HepG2 (cell line): Measurements from ENCODE around the gene CEP128. TPM values are rescaled to one million over a fixed set of nuclear protein-coding genes. Genes with fewer than 3 reads are reported as not detected.

Source experiments
- ATAC-seq: fragments of 200-7000 bp; cut with Tn5 transposase; 3 replicates; pipeline ENCODE4 v1.9.1; 2020; ENCODE audit warnings: mild to moderate bottlenecking, moderate library complexity
- BruUV-seq: library from RNA; stranded (reverse); fragments of 400-500 nt; replicated peaks from 2 replicates; lab custom pipeline; 2021; lab: Mats Ljungman, UMichigan
- CTCF ChIA-PET: fragments of 300-600 bp; formaldehyde crosslinking; extraction: SDS; loops from one replicate; lab custom pipeline; 2021; ENCODE audit warnings: low total read pairs, inconsistent platforms, low intra/inter-chr PET ratio; lab: Yijun Ruan, JAX
- POLR2A ChIA-PET: fragments of 350-600 bp; sonication (Branson Sonifier 250); formaldehyde crosslinking; loops from one replicate; lab custom pipeline; 2020; ENCODE audit warnings: antibody characterized with exemption, inconsistent platforms; lab: Yijun Ruan, JAX
- DNase-seq: peaks from one replicate; pipeline ENCODE4 v3.0.0-alpha.2; 2015; ENCODE audit warnings: low spot score
- FAIRE-seq: peaks from 3 replicates; lab custom pipeline; 2011; peaks lifted over from hg19 to GRCh38; lab: Jason Lieb, UNC
- H2AFZ ChIP-seq: one replicate; pipeline ENCODE4 v1.6.1; 2011; ENCODE audit warnings: low read length, inconsistent platforms
- H3K27ac ChIP-seq: fragments of 300-600 bp; 3 replicates; pipeline ENCODE4 v1.8.0; 2011; ENCODE audit warnings: mixed run types, mild to moderate bottlenecking, mixed read lengths, low read length, inconsistent platforms; ENCODE audit not compliant: insufficient read depth; ENCODE audit errors: extremely low read length
- H3K27me3 ChIP-seq, 2 experiments: fragments of 200-600 bp in 1 of 2; 2 replicates in 1 of 2; 3 replicates in 1 of 2; pipeline versions ENCODE4 v1.6.0 to v1.8.0; 2011; ENCODE audit warnings: low read length in 2 of 2, mild to moderate bottlenecking in 2 of 2, moderate library complexity in 2 of 2, inconsistent platforms in 1 of 2; ENCODE audit not compliant: insufficient read depth in 2 of 2, control insufficient read depth in 1 of 2
- H3K36me3 ChIP-seq, 2 experiments: fragments of 200-600 bp in 1 of 2; replicated peaks in 1 of 2; 2 replicates in 1 of 2; 3 replicates in 1 of 2; pipeline versions ENCODE4 v1.5.1 to v1.8.0; 2011; ENCODE audit warnings: low read length in 2 of 2, inconsistent platforms in 1 of 2; ENCODE audit not compliant: insufficient read depth in 2 of 2, control insufficient read depth in 1 of 2
- H3K4me1 ChIP-seq: 2 replicates; pipeline ENCODE4 v1.5.1; 2012; ENCODE audit warnings: low read length, inconsistent platforms; ENCODE audit not compliant: insufficient read depth
- H3K4me2 ChIP-seq: 2 replicates; pipeline ENCODE4 v1.6.0; 2011; ENCODE audit warnings: low read depth, low read length, inconsistent platforms
- H3K4me3 ChIP-seq, 3 experiments: fragments of 200-600 bp in 1 of 3; sonication (generic), shearing (Covaris generic) in 1 of 3; replicated peaks in 1 of 3; 2 replicates each; pipeline ENCODE4 v1.5.1; 2011 to 2016; ENCODE audit warnings: low read length in 3 of 3, inconsistent platforms in 2 of 3, low read depth in 2 of 3, mild to moderate bottlenecking in 2 of 3, control low read depth in 1 of 3, mixed read lengths in 1 of 3; ENCODE audit not compliant: insufficient read depth in 1 of 3
- H3K79me2 ChIP-seq: one replicate; pipeline ENCODE4 v1.6.1; 2011; ENCODE audit warnings: low read length, inconsistent platforms; ENCODE audit not compliant: insufficient read depth
- H3K9ac ChIP-seq: 2 replicates; pipeline ENCODE4 v1.6.0; 2011; ENCODE audit warnings: mild to moderate bottlenecking, low read depth, low read length, inconsistent platforms; ENCODE audit not compliant: insufficient read depth
- H3K9me3 ChIP-seq: 2 replicates; pipeline ENCODE4 v1.5.1; 2012; ENCODE audit warnings: mild to moderate bottlenecking, low read length
- H4K20me1 ChIP-seq: 2 replicates; pipeline ENCODE4 v1.6.0; 2011; ENCODE audit warnings: inconsistent platforms, mild to moderate bottlenecking, low read length, moderate library complexity; ENCODE audit not compliant: insufficient read depth
- ETV5 ChIP-seq: IDR thresholded peaks from 2 replicates; pipeline ENCODE4 v1.6.1; 2018; ENCODE audit warnings: missing biosample characterization, missing genetic modification reagents, inconsistent platforms, borderline replicate concordance
- FOXO1 ChIP-seq: sonication (generic); formaldehyde crosslinking; IDR thresholded peaks from 2 replicates; pipeline ENCODE4 v1.4.0; 2020; ENCODE audit warnings: missing genetic modification reagents
- GMEB2 ChIP-seq: IDR thresholded peaks from 2 replicates; pipeline ENCODE4 v1.6.1; 2016; ENCODE audit warnings: missing biosample characterization, missing genetic modification reagents, low read depth
- GZF1 ChIP-seq: sonication (generic); formaldehyde crosslinking; IDR thresholded peaks from 2 replicates; pipeline ENCODE4 v1.5.1; 2020; ENCODE audit warnings: mild to moderate bottlenecking, missing genetic modification reagents
- MZF1 ChIP-seq: sonication (generic); formaldehyde crosslinking; IDR thresholded peaks from 2 replicates; pipeline ENCODE4 v1.8.1; 2023; ENCODE audit warnings: mild to moderate bottlenecking, missing genetic modification reagents, borderline replicate concordance
- NR2F2 ChIP-seq: IDR thresholded peaks from 2 replicates; pipeline ENCODE4 v1.6.1; 2012; ENCODE audit warnings: low read depth, inconsistent platforms, borderline replicate concordance
- RBM39 ChIP-seq: fragments of 200-400 bp; formaldehyde crosslinking; IDR thresholded peaks from one replicate; pipeline ENCODE4 v1.6.1; 2018; ENCODE audit warnings: antibody characterized with exemption, mild to moderate bottlenecking, low read depth, low read length; ENCODE audit not compliant: poor library complexity, severe bottlenecking
- SAFB2 ChIP-seq: sonication (generic); formaldehyde crosslinking; IDR thresholded peaks from 2 replicates; pipeline ENCODE4 v1.5.1; 2020; ENCODE audit warnings: missing genetic modification reagents, low read depth, mild to moderate bottlenecking, borderline replicate concordance
- SIX1 ChIP-seq: sonication (generic); formaldehyde crosslinking; IDR thresholded peaks from 2 replicates; pipeline ENCODE4 v1.4.0; 2020; ENCODE audit warnings: missing genetic modification reagents, borderline replicate concordance
- ZNF101 ChIP-seq: sonication (generic); formaldehyde crosslinking; IDR thresholded peaks from 2 replicates; pipeline ENCODE4 v1.4.0; 2020; ENCODE audit warnings: mild to moderate bottlenecking, low read depth, missing genetic modification reagents, borderline replicate concordance
- ZNF382 ChIP-seq: sonication (generic); formaldehyde crosslinking; IDR thresholded peaks from 2 replicates; pipeline ENCODE4 v1.5.0; 2020; ENCODE audit warnings: missing genetic modification reagents, mild to moderate bottlenecking, borderline replicate concordance
- ZNF550 ChIP-seq: sonication (generic); formaldehyde crosslinking; IDR thresholded peaks from 2 replicates; pipeline ENCODE4 v1.4.0; 2020; ENCODE audit warnings: mild to moderate bottlenecking, missing genetic modification reagents, borderline replicate concordance
- in situ Hi-C: cut with HindIII; loops from 2 replicates; pipeline ENCODE4 v1.10.0; 2017; ENCODE audit warnings: low pct_unique_long_range_greater_than_20kb; ENCODE audit not compliant: extremely low pct_ligation_motif_present
- intact Hi-C: fragments of 100-400 bp; cut with micrococcal nuclease; formaldehyde crosslinking; loops from one replicate; pipeline ENCODE4 v1.10.0; 2022; ENCODE audit not compliant: unreplicated experiment
- polyA plus RNA-seq, 8 experiments: library from polyadenylated mRNA; depleted of rRNA in 3 of 8; stranded (reverse) in 7 of 8; unstranded in 1 of 8; fragments of >200 nt; fragmentation: Illumina TruSeq in 4 of 8; extraction: Trizol in 4 of 8; gene quantifications; 2 replicates each; pipeline versions ENCODE4 v1.2.1 to v1.2.3, GENCODE V29; 2011 to 2016; ENCODE audit warnings: low read depth in 4 of 8, missing spikeins in 1 of 8, mixed read lengths in 1 of 8; ENCODE audit not compliant: insufficient read depth in 1 of 8
- total RNA-seq, 5 experiments: library from RNA; depleted of rRNA; stranded (reverse); fragments of >200 nt; fragmentation: Illumina TruSeq; extraction: Trizol; gene quantifications; 2 replicates each; pipeline ENCODE4 v1.2.3, GENCODE V29; 2016; ENCODE audit warnings: low read depth in 1 of 5
- TF ChIP-seq, protein P1 (sequence below): sonication (generic); formaldehyde crosslinking; IDR thresholded peaks from 2 replicates; pipeline ENCODE4 v1.5.1; 2020; ENCODE audit warnings: mild to moderate bottlenecking, missing genetic modification reagents, moderate library complexity
- TF ChIP-seq, protein P2 (sequence below): IDR thresholded peaks from 2 replicates; pipeline ENCODE4 v1.4.0; 2020; ENCODE audit warnings: mild to moderate bottlenecking, missing genetic modification reagents

CEP128 gene
- total and polyA plus RNA-seq, 2 of the 13 experiments (the other 11 are each of a cell fraction or from before 2014, with no cell fraction given), result 1.3 to 7.5 TPM

- TF ChIP-seq, protein P1, sequence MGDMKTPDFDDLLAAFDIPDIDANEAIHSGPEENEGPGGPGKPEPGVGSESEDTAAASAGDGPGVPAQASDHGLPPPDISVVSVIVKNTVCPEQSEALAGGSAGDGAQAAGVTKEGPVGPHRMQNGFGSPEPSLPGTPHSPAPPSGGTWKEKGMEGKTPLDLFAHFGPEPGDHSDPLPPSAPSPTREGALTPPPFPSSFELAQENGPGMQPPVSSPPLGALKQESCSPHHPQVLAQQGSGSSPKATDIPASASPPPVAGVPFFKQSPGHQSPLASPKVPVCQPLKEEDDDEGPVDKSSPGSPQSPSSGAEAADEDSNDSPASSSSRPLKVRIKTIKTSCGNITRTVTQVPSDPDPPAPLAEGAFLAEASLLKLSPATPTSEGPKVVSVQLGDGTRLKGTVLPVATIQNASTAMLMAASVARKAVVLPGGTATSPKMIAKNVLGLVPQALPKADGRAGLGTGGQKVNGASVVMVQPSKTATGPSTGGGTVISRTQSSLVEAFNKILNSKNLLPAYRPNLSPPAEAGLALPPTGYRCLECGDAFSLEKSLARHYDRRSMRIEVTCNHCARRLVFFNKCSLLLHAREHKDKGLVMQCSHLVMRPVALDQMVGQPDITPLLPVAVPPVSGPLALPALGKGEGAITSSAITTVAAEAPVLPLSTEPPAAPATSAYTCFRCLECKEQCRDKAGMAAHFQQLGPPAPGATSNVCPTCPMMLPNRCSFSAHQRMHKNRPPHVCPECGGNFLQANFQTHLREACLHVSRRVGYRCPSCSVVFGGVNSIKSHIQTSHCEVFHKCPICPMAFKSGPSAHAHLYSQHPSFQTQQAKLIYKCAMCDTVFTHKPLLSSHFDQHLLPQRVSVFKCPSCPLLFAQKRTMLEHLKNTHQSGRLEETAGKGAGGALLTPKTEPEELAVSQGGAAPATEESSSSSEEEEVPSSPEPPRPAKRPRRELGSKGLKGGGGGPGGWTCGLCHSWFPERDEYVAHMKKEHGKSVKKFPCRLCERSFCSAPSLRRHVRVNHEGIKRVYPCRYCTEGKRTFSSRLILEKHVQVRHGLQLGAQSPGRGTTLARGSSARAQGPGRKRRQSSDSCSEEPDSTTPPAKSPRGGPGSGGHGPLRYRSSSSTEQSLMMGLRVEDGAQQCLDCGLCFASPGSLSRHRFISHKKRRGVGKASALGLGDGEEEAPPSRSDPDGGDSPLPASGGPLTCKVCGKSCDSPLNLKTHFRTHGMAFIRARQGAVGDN (CRISPR knock-in tag), result no peak
- TF ChIP-seq SIX1 (CRISPR knock-in tag) (no peak), FOXO1 (no peak), GMEB2 (CRISPR knock-in tag) (no peak), ZNF382 (CRISPR knock-in tag) (no peak)
- TF ChIP-seq, all 625 proteins: peak for 0
Observed at GRCh38 chr14:80565001-80565400, 376.5 kb downstream of the CEP128 start (continued).

DNA sequence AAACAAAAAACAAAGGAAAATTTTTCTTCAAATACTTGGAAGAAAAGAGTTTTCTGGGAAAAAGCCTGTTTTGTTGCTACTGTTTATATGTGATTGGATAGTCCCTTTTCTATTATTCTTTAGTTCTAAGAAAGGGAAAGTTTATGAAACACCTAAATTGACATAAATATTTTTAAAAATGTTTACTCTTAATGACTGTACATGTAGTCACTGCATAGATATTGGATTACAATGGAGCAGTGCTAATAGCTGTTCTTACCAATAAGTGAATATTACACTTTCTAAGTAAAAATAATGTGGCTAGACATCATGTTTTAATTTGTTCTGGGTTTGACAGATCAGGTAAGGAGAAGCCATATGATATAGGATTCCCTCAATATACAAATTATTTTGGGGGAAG lies 377.5 kb downstream of the CEP128 start:
- no peak for DNase-seq
- Histone ChIP-seq H3K4me2 (no peak overlapping the region), H3K27ac (no peak overlapping the region), H3K27me3 (no peaks in the 10 kb centered on the region), H2AFZ (no peak overlapping the region), H3K9ac (no peak overlapping the region), H3K4me1 (no peaks in the 10 kb centered on the region), H4K20me1 (no peaks in the 10 kb centered on the region), H3K9me3 (no peaks in the 10 kb centered on the region), H3K4me3 (no peak overlapping the region), H3K36me3 (no peaks in the 10 kb centered on the region), H3K79me2 (no peaks in the 10 kb centered on the region)
- intact Hi-C loops, result no loop called here
- no peak for ATAC-seq
- CTCF ChIA-PET, result no interaction called here
- POLR2A ChIA-PET, result no interaction called here
- in situ Hi-C loops, result no loop called here
- BruUV-seq, result no TSS peak
- no peak for FAIRE-seq
- no peak for TF ChIP-seq ZNF550 (CRISPR knock-in tag)
- TF ChIP-seq, protein P2, sequence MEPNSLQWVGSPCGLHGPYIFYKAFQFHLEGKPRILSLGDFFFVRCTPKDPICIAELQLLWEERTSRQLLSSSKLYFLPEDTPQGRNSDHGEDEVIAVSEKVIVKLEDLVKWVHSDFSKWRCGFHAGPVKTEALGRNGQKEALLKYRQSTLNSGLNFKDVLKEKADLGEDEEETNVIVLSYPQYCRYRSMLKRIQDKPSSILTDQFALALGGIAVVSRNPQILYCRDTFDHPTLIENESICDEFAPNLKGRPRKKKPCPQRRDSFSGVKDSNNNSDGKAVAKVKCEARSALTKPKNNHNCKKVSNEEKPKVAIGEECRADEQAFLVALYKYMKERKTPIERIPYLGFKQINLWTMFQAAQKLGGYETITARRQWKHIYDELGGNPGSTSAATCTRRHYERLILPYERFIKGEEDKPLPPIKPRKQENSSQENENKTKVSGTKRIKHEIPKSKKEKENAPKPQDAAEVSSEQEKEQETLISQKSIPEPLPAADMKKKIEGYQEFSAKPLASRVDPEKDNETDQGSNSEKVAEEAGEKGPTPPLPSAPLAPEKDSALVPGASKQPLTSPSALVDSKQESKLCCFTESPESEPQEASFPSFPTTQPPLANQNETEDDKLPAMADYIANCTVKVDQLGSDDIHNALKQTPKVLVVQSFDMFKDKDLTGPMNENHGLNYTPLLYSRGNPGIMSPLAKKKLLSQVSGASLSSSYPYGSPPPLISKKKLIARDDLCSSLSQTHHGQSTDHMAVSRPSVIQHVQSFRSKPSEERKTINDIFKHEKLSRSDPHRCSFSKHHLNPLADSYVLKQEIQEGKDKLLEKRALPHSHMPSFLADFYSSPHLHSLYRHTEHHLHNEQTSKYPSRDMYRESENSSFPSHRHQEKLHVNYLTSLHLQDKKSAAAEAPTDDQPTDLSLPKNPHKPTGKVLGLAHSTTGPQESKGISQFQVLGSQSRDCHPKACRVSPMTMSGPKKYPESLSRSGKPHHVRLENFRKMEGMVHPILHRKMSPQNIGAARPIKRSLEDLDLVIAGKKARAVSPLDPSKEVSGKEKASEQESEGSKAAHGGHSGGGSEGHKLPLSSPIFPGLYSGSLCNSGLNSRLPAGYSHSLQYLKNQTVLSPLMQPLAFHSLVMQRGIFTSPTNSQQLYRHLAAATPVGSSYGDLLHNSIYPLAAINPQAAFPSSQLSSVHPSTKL (CRISPR knock-in tag), result no peak
- no peak for TF ChIP-seq ZNF101 (CRISPR knock-in tag)
- no peak for TF ChIP-seq ETV5 (CRISPR knock-in tag)
- no peak for TF ChIP-seq NR2F2
- TF ChIP-seq RBM39, result no peak
- no peak for TF ChIP-seq SAFB2 (CRISPR knock-in tag)
- TF ChIP-seq MZF1 (CRISPR knock-in tag), result no peak
- TF ChIP-seq ZNF382 (CRISPR knock-in tag), result no peak
- no peak for TF ChIP-seq GZF1
